CD4-positive, alpha-beta T cell treated with Interleukin-21 for 1 hour (primary cell): ENCODE results near the gene FBXW7.
"Not testable (repeated sequence)": the region's sequence is repeated elsewhere in the genome, so short reads cannot be mapped to it uniquely, and the experiment has no call there.

Source experiments
- DNase-seq: peaks from one replicate; pipeline ENCODE4 v3.0.0-alpha.2; 2020

FBXW7 gene

GRCh38 chr4:152535903-152536544, at the start of gene FBXW7:
Gene FBXW7 (minus strand): TSS chr4:152536092. CDS start chr4:152411803, 124,289 bp downstream.
- DNase-seq = peak; percentile 100

GRCh38 chr4:152585023-152585441, 49.1 kb upstream of the FBXW7 start:
- DNase-seq = peak; percentile 35

- DNase-seq = no peak
Observed at GRCh38 chr4:152581536-152582160, 45.8 kb upstream of the FBXW7 start.

- DNase-seq = no peak
Observed at GRCh38 chr4:152579916-152580315, 44.0 kb upstream of the FBXW7 start.

- DNase-seq = no peak
Observed at GRCh38 chr4:152579107-152579764, 43.3 kb upstream of the FBXW7 start.

GRCh38 chr4:152578670-152579069, 42.8 kb upstream of the FBXW7 start:
- no peak for DNase-seq

- no peak for DNase-seq
Observed at GRCh38 chr4:152577708-152578396, 42.0 kb upstream of the FBXW7 start.

GRCh38 chr4:152575533-152575932, 39.6 kb upstream of the FBXW7 start:
- no peak for DNase-seq

- DNase-seq = no peak
Observed at GRCh38 chr4:152573861-152574260, 38.0 kb upstream of the FBXW7 start.

GRCh38 chr4:152572417-152573086, 36.7 kb upstream of the FBXW7 start:
- DNase-seq = no peak

GRCh38 chr4:152571770-152572169, 35.9 kb upstream of the FBXW7 start:
- DNase-seq = no peak

GRCh38 chr4:152571296-152571695, 35.4 kb upstream of the FBXW7 start:
- DNase-seq = no peak

- no peak for DNase-seq
Observed at GRCh38 chr4:152565333-152565732, 29.4 kb upstream of the FBXW7 start.

GRCh38 chr4:152564336-152564735, 28.4 kb upstream of the FBXW7 start:
- DNase-seq = no peak

GRCh38 chr4:152563209-152563608, 27.3 kb upstream of the FBXW7 start:
- DNase-seq = no peak

- no peak for DNase-seq
Observed at GRCh38 chr4:152559641-152560040, 23.7 kb upstream of the FBXW7 start.

- no peak for DNase-seq
Observed at GRCh38 chr4:152558396-152558795, 22.5 kb upstream of the FBXW7 start.

GRCh38 chr4:152556834-152557233, 20.9 kb upstream of the FBXW7 start:
- no peak for DNase-seq

- DNase-seq = peak; percentile 32
Observed at GRCh38 chr4:152556283-152556682, 20.4 kb upstream of the FBXW7 start.

GRCh38 chr4:152554742-152555141, 18.9 kb upstream of the FBXW7 start:
- no peak for DNase-seq

GRCh38 chr4:152550687-152551086, 14.8 kb upstream of the FBXW7 start:
- DNase-seq = not testable (repeated sequence)

GRCh38 chr4:152545088-152545487, 9.2 kb upstream of the FBXW7 start:
- no peak for DNase-seq

GRCh38 chr4:152544533-152544932, 8.6 kb upstream of the FBXW7 start:
- DNase-seq = peak; percentile 35
